NCI-H345 treated with DMSO at 0.1 percent for 48 hours (cell line): ENCODE measurements around the gene CPTP.
"Not testable (repeated sequence)": the region's sequence is repeated elsewhere in the genome, so short reads cannot be mapped to it uniquely, and the experiment has no call there.

ENCODE experiments used
- DNase-seq: peaks from one replicate; lab custom pipeline; 2025; ENCODE audit not compliant: unreplicated experiment; lab: John Stamatoyannopoulos, UW

Gene CPTP

GRCh38 chr1:1305300-1306069, 19.1 kb upstream of the CPTP start:
- no peak for DNase-seq

- DNase-seq, result no peak
Observed at GRCh38 chr1:1306070-1306660, 18.4 kb upstream of the CPTP start.

DNA sequence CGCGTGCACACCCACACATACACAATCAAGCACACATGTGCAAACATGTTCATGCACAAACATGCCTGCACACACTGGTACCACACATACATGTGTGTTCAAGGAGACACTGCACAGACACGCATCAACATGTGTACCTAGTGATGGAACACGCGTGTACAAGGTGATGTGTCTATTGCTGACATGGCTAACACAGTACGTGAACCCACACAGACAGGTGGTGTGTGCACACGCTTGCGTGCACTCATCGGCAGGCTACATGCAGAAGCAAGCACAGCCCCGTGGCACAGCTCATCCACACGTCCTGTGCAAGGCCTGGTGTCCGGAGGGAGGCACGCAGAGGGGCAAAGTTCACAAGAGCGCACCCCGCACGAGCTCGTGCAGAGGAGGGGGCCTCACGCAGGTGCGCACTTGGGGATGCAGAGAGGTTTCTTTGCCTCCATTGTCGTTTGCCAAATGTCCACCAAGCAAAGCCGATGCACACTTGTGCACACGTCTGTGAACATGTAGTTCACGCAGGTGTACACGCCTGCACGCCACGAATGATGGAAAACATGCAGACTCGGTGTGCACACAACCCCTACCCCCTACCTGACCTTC, 17.8 kb upstream of the CPTP start:
- DNase-seq, result no peak

DNA sequence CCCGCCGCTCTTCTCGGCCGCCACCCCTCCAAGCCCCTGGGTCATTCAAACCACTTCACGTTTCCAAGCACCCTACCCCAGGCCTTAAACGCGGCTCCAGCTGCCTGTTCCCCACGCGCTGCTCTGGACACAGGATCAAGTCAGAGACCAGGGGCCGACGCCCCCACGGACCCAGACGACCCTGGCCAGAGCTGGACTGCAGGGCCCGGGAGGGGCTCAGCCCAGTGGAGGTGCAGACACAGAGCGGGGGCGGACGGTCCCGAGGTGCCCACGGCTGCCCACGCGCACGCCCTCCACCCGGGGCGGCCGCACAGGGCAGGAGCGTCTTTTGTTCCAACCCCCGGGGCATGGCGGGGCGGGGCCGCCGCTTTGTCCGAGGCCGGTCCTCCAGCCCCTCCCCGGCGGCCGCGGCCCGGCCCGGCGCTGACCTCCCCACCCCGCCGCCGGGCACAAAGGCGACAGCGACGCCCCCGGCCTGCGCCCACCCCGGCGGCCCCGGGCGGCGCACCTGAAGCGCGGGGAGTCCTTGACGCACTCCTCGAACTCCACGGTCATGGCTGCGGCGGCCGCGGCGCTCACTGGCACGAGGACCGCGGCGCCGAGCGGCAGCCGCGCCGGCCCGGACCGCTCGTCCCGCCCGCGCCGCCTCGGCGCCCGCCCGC, 17.2 kb upstream of the CPTP start:
- DNase-seq, result no peak

GRCh38 chr1:1307923-1308755, 16.5 kb upstream of the CPTP start, which contains the start of the genes ACAP3 and PUSL1:
TSS of gene ACAP3 (minus strand) at chr1:1307930. CDS start at chr1:1307815, 115 bp downstream.
TSS of gene PUSL1 (plus strand) at chr1:1308597. CDS start at chr1:1308644, 47 bp downstream.
- peak; percentile 86 for DNase-seq

DNA sequence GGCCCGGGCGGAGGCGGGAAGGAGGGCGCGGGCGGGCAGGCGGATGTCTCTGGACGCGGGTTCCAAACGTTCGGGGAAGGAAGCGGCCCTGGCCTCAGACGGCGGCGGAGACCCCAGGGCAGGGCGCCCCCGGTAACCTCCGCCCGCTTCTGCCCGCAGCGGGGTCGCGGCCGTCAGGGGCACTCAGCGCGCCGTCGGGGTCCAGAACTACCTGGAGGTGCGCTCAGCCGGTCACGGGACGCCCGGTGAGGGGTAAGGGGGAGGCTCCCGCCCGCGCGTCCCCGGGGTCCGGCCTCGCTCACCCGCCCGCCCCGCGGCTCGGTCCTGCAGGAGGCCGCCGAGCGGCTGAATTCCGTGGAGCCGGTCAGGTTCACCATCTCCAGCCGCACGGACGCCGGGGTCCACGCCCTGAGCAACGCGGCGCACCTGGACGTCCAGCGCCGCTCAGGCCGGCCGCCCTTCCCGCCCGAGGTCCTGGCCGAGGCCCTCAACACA, 15.8 kb upstream of the CPTP start:
- no peak for DNase-seq

DNA sequence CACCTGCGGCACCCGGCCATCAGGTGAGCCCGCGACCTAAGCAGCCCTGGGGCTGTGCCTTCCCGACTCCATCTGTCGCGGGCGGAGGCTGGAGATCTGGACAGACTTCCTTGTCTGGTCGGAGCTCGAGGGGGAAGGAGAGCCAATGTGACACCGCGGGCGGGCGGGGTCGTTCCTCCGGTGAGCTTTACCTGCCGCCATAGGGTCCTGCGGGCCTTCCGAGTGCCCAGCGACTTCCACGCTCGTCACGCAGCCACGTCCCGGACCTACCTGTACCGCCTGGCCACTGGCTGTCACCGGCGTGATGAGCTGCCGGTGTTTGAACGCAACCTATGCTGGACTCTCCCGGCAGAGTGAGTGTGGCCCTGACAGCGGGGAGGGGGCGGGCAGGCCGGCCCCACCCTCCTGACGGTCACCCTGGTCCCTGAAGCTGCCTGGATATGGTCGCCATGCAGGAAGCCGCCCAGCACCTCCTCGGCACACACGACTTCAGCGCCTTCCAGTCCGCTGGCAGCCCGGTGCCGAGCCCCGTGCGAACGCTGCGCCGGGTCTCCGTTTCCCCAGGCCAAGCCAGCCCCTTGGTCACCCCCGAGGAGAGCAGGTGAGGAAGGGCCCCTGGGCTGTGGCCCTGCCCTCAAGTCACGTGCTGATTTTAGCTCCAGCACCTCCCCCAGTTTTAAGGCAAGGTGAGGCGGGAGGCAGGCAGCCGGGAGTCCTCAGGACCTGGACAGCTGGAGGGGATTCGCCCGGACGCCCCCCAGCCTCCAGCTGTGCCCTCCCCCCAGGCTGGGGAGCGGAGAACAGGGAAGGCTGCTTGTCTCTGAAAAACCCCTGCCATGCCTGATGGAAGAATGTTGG, 15.1 kb upstream of the CPTP start:
- no peak for DNase-seq

GRCh38 chr1:1310109-1310385, 14.6 kb upstream of the CPTP start:
- no peak for DNase-seq

- no peak for DNase-seq
Observed at GRCh38 chr1:1310476-1311053, 14.0 kb upstream of the CPTP start.

GRCh38 chr1:1311107-1312104, 13.2 kb upstream of the CPTP start:
- no peak for DNase-seq

DNA sequence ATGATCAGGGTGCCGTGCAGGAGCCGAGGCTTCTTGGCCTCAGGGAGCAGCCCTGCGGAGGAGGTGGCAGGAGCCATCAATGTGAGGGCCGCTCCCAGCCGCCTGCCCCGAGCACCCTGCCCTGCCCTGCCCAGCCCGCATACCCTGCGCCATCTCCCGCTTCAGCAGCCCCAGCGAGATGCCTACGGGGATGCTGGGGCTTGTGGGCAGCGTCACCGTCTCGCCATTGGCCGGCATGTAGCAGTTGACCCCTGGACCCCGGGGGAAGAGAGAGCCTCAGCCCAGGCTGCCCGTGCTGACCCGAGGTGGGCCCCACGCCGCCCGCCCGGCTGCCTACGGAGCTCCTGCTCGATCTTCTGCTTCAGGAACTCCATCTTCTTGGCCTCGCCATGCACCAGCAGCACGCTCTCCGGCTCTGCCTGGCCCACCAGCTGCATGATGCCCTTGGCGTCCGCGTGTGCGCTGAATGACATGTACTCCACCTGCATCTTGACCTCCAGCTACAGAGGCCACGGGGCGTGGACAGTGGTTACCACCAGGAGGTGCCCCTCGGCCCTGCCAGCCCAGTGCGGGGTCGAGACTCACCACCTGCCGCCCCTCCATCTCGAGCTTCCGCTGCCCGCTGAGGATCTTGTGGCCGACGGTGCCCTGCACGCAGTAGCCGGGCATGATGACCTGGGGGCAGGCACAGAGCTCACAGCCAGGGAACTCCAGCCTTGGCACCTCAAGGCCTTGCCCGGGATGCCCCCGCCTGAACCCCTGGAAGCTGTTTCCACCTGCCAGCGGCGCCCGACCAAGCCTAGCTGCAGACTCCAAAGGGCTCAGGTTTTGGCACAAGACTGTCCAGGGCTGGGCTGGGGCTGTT, 11.9 kb upstream of the CPTP start:
- no peak for DNase-seq

DNA sequence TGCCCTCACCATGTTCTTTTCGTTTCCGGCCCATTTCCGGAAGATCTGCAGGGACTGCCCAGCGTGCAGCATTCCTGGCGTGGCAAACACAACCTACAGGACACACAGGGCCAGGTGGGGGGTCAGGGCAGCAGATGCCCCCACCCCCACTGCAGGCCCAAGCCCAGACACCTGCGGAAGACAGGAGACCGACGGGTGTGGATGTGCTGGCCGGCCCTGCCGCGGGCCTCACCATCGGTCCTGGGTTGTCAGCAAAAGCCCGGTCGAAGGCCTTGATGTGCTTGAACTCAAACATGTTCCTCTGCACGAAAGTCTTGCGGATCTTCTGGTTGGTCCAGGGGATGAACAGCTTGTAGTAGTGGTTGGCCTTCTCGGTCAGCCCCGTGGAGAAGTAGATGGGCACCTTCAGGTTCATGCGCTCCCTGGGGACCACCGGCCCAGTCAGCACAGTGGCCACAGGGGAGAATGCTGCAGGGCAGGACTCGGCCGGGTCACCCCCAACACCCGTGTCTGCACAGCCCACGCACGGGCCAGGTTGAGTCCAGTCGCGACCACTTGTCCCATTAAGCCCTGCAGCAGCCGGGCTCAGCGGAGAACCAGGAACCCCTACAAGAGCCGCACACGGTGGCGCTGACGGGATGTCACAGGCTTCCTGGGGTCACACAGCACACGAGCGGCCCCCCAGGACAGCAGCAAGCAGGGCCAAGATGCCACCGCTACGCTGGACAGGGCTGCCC, 10.9 kb upstream of the CPTP start:
- no peak for DNase-seq

GRCh38 chr1:1314237-1314586, 10.4 kb upstream of the CPTP start:
- no peak for DNase-seq

DNA sequence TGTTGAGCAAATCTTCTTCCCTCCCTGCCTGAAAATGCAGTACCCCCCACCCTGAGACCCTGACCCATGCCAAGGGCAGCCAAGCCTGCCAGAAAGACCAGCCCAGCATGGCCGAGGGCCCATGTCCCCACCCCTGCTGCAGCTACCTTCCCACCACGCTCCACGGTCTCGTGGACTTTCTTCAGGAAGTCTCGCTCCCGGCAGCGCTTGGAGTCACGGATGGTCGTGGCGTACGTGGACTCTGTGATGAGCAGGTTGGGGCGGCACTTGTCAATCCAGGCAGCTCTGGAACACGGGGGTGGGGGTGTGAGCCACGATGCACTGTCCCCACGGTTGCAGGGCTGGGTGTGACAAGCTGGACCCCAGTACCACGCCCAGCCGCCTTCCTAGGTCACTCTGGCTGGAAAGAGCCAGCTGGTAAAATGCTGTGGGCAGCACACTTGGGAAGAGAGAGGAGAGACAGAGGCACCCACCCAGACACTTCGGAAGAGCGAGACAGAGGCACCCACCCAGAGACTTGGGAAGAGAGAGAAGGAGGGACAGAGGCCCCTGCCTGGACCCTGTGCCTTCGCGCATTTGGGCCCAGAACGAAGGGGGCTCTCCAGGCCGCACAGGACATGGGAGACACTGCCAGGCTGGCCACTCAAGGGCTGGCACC, 9.8 kb upstream of the CPTP start:
- DNase-seq, result no peak

DNA sequence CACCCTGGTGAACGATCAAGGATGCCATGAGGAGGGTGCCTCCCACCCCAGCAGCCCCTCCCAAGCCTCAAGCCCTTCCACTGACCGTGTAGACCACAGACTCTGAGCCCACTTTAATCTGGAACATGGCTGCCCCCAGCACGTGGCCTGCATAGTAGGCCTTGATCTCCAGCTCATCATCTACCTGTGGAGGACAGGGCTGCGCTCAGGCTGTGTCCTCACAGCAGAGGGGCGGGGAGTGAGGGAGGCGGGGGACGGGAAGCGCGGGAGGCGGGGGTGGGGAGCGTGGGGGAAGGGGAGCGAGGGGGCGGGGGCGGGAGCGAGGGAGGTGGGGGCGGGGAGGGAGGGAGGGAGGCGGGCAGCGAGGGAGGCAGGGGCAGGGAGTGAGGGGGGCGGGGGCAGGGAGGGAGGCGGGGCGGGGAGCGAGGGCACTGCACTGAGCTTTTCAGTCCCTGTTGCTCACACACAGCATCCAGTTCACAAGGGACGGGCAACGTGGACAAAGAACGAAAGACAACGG, 9.1 kb upstream of the CPTP start:
- no peak for DNase-seq

- DNase-seq, result not testable (repeated sequence)
Observed at GRCh38 chr1:1316199-1316598, 8.4 kb upstream of the CPTP start.
